SK-MEL-5 (cell line): ENCODE measurements around the gene SLC22A7. TPM values are rescaled to one million over a fixed set of nuclear protein-coding genes. Genes with fewer than 3 reads are reported as not detected.
A peak's percentile ranks its signal among the peaks of the same experiment; 100 is the strongest.

ENCODE experiments used
- DNase-seq: peaks from one replicate; pipeline ENCODE4 v3.0.0-alpha.2; 2016; ENCODE audit warnings: low read depth, low spot score
- in situ Hi-C: cut with HindIII; loops from 2 replicates; pipeline ENCODE4 v1.10.0; 2016; ENCODE audit warnings: low sequenced_read_pairs, high pct_unique_total_duplicates, low pct_unique_long_range_greater_than_20kb
- total RNA-seq: library from RNA; depleted of rRNA; stranded (reverse); fragments of >200 nt; shearing (Covaris generic); gene quantifications from 2 replicates; pipeline ENCODE4 v1.2.3, GENCODE V29; 2014

The SLC22A7 gene
- total RNA-seq, 1 experiment from 2014 or later: not detected

DNA sequence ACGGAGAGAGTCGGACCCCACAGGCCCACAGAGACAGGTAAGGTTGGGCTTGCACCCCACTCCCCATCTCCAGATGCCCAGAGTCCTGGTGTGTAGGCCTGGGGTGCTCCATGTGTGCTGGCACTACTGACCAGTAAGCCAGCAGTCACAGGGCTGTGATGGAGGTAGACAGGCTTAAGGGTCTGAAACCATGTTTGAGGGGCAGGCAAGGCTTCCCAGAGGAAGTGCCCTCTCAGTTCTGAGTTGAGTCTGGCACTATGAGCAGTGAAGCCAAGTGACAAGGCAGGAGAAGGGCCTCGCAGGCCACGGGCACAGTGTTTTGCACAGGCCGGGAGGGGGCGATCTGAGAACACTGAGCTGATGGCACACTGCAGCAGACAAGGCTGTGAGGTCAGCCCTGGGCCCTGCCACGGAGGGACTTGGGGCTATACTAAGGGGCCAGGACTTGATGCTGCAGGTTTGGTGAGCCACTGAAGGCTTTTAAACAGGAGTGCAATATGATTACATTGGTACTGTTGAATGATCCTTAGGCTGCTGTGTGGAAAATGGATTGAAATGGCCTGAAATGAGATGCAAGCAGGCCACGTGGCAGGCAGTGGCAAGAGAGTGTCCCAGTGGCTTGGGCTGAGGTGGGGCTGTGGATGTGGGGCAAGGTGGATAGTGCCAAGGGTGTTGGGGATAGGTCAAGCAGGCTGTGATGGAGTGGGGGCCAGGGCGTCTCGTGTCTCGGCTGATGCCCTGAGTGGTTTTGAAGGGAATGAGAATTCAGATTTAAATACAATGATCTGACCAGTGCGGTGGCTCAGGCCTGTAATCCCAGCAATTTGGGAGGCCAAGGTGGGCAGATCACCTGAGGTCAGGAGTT, 34.5 kb upstream of the SLC22A7 start:
- peak; percentile 82 for DNase-seq
- in situ Hi-C loops: no loop called here

DNA sequence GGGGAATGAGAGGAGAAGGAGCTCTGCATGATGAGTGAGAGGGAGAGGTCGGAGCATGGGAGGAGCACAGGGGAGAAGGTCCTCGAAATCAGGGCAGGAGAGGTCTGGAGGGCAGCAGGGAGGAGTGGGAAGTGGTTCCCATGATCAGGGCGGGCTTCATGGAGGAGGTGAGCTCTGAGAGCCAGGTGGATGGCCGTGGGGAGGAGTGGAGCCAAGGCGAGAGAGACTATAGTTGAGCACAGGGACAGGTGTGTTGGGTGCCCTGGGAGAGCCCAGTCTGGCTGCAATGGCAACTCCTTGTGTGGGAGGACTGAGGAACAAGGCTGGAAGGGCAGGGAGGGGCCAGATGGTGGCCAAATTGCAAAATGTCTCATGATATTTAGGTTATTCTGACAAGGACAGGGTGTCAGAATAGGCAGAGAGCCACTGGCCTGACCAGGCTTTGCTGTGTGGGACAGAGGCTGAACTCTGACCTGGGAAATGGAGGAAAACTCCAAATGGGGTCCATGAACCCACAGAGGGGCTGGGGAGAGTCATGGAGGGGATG, 33.4 kb upstream of the SLC22A7 start:
- DNase-seq: no peak
- in situ Hi-C loops: no loop called here

DNA sequence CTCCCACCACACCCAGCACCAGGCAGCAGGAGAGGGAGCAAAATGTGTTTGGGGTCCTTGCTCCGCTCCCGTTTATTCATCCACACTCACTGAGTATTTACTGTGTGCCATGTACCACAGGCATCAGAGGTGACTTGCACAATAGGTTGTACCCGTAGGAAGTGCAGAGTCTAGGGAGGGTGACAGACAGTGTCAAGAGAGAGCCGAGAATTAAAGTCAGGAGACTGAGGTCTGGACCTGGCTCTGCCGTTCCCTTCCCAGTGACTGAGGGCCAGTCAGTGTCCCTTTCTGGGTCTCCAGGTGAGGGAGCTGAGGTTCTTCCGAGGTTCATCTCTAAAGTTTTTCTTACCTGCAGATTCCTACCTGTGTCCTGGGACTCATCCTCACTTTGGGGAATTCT, 32.5 kb upstream of the SLC22A7 start:
- DNase-seq: no peak
- in situ Hi-C loops: no loop called here

DNA sequence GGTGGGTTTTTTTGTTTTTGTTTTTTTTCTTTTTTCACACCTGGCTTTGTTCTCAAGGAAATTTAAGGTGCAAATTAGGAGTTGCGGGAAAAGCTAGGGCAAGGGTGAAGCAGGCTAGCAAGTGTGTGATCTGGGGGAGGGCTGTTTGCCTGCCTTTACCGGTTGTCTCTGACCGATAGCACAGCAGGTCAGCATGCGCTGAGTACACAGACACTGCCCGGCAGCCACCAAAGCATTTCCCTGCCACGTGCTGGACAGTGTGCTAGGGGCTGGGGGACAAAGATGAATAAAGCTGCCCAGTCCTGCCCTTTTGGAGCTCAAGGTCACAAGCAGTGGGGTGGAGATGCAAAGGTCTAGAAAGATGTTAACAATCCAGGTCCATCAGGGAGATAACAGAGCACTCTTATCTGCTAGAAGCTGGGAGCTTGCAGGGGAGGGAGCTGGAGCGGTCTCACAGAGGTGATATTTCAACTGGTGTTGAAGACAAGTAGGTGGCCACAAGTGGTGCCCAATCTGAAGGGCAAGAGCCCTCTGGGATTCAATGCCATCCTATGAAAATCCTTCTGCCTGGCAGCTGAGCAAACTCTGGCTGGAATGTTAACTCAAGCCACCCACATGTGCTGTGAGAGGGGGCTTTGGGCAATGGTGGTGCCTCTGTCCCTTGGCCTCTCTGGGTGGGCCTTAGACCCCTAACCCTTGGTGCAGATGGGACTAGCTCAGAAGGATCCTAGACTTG, 30.3 kb upstream of the SLC22A7 start:
- no peak for DNase-seq
- in situ Hi-C loops: no loop called here

GRCh38 chr6:43268355-43268700, 29.7 kb upstream of the SLC22A7 start:
- no peak for DNase-seq
- in situ Hi-C loops: no loop called here

DNA sequence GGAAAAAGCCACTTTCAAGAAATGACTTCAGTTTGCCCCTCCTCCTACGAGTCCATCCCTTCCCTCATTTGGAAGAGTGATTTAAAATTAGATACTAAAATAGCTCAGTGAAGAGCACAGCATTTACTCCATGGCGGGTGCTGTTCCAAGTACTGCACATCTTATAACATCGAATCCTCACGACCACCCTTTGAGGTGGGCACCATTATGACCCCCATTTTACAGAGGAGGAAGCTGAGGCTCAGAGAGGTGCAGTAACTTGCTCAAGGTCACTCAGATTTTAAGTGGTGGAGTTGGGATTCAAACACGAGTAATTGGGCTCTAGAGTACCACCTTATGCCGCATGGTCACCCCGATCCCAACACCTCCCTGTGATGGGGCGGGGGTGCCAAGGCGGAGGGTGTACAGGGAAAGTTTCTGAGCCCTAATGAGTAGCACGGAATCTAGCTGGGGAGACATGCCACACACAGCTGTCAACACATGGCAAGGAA, 29.2 kb upstream of the SLC22A7 start:
- in situ Hi-C loops: no loop called here
- no peak for DNase-seq

DNA sequence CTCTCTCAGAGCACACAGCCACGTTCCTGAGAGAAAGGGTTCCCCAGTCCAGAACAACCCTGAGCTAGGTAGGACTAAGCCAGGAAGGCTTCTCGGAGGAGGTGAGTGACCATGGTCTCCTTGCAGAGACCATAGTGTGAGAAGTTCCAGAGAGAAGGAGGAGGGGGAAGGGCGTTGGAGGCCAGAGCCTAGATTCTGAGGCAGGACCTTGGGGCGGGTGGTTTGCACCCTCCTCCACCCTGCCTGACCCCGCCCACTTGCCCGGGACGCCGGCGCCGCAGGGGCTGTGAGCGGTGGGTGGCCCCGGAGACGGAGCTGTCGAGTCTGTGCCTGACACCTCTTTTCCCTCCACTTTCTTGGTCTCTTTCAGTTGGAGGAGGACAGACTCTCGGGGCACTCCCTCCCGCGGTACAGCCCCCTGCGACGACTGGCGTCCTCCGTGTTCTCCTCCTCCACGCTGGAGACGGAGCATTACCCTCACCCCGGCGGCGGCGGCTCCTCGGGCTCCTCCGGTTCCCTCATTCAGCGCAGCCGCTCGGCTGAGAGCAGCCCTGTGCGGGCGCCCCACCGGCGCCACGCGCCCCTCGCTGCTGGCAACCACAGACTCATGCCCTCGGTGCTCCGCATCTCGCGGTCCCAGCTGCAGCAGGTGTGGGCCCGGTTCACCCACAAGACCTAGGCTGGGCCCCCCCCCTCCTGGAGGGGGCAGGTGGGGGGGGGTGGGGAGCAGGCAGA, 28.6 kb upstream of the SLC22A7 start:
- in situ Hi-C loops: no loop called here
- no peak for DNase-seq

DNA sequence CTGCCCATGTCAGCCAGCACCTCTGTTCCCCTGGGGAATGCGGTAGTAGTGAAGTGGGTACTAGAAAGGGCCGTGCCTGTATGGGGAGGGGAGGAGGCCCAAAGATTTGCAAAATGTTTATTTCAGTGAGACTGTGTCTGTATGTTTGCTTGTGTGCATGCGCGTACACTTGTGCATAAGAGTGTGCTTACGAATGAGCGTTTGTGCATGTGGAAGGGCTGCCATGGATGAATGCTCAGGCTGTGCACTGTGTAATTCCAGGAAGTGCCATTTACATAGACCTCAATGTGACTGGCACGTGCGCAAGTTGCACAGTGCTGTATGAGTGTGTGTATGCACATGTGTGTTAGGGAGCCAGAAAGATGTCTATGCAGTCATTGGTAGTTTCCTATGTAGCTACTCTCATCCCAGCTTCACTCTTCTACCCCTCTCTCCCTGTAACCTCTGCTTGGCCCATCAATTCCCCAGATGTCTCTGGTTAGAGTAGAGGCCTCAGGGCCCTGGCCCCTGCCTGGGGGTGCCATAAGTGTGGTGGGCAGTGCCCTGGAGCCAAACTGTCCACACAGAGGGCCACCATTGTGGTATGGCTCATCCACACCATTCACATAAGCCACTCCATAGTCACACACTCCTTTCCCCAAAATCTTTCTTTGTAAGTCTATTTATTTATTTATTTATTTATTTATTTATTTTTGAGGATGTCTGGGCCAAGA, 26.8 kb upstream of the SLC22A7 start:
- in situ Hi-C loops: no loop called here
- DNase-seq: no peak

DNA sequence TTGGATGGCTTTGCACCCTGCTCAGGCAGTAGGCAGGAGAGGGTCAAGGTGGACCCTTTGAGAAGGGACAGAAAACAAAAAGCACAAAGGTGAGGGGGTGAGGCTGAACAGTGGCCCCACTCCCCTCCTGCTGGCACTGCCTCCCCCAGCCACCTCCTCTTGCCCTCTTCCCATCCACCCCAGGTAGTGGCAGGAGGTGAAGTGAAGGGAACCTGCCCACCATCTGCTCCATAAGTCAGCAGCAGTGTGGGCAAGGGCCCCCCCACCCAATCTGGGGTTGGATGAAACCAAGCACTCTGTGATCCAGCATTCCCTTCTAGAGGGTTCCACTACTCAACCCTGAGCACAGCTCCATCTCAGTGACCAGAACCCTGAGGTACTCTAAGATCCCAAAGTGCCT, 26.1 kb upstream of the SLC22A7 start:
- in situ Hi-C loops: no loop called here
- DNase-seq: no peak

DNA sequence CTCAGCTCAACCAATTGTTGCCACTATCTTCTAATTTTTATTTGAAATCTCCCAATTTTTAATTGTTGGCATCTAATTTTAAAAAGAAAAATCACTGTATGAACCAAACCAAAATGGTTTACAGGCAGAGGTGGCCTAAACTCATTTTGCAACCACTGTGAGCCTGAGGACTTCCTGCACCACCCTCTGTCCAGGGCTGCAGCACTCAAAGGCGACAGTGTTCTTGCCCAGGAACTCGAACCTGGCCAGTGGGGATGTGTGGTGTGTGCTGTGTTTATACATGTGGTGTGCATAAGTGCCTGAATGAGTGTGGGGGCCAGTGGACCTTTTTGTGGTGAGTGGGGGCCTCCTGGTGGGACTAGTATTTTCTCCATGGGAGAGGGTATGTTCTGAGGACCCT, 24.4 kb upstream of the SLC22A7 start:
- in situ Hi-C loops: no loop called here
- peak; percentile 36 for DNase-seq

GRCh38 chr6:43274127-43274915, 23.7 kb upstream of the SLC22A7 start:
- no peak for DNase-seq
- in situ Hi-C loops: no loop called here

GRCh38 chr6:43274916-43275597, 23.0 kb upstream of the SLC22A7 start:
- in situ Hi-C loops: no loop called here
- DNase-seq: no peak

GRCh38 chr6:43275801-43276576, 22.1 kb upstream of the SLC22A7 start:
- in situ Hi-C loops: no loop called here
- DNase-seq: no peak

DNA sequence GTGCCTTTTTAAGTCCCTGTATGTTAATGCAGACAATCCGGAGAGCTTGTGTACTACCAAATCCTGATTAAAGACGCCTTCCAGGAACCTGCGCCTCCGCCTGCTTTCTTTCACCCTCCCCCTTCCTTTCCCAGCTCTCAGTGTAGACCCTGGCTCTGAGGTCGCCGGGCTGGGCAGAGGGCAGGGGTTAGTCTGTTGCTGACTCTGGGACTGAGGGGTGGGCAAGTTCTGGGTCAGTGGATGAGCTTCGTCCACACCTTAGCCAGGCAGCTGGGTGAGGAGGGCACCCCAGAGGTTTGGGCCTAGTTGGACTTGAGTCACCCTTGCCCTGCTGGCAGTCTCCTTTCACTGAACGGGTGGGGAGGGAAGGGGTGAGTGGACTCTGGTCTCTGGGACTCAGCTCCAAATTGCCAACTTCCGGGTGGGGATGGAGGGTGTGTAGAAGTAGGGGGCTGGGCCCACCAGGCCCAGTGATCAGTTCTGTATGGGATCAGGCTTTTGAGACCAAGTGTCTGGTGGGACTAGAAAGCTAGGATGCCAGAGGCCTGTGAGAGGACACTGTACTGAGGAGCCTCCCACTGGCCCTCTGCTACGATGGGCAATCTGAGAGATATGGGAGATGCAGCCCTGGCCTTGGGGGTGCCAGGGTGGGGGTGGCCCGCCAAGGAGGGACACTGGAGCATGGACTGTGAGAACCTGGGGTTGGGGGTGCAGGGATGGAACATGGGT, 21.3 kb upstream of the SLC22A7 start:
- DNase-seq: no peak

GRCh38 chr6:43277306-43277642, 20.8 kb upstream of the SLC22A7 start:
- in situ Hi-C loops: no loop called here
- no peak for DNase-seq

More for the DNA sequence above, 21.3 kb upstream of the SLC22A7 start:
- in situ Hi-C loops: no loop called here
